ENCODE results near the gene JPH3. TPM values are rescaled to one million over a fixed set of nuclear protein-coding genes. Genes with fewer than 3 reads are reported as not detected.
"Not testable (repeated sequence)": the region's sequence is repeated elsewhere in the genome, so short reads cannot be mapped to it uniquely, and the experiment has no call there.

JPH3 gene
- total RNA-seq, 2 donors from 2014 or later = 0.05 to 0.09 TPM

DNA sequence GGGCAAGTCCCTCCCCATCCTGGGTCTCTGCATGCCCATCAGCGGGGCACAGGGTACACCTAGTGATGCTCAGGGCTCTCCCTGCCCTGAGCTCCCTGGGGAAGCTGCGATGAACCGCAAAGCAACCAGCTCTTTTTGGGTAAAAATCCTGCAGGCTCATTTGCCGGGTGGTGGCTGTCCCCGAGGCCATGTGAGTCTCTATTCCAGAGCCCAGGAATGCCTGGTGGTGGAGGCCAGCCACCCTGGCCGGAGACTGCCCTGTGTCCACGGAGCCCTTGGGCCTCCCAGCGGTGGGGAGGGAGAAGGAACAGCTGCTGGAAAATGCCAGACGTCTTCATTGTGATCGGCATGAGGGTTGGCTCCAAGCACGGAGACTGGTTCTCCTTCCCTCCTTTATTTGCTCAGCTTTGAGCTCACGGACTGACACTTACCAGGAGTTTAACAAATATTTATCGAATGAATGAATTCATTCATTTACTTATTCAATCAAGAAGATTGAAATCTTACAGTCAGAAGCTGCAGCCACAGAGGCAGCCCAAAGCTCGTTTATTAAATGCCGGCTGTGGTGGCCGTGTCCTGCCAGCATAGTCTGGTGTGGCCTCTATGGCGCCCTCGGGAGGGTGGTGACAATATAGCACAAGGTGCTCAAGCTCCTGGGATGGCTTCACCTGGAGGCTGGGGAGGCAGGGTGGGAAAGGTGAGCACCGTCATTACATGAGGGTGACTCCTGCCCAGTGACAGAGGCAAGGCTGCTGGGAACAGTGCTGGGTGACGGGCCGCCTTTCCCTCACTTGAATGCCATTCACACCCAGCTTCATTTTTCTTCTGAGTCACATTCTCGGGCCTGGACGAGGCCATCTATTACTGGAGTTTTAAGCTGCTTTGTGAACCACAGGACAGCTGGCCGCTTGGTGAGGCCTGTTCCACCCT is 31.1 kb upstream of the JPH3 start:
- DNase-seq = peak; percentile 68
- peak; percentile 87 to 95 for ATAC-seq
- intact Hi-C loops (cut with DNase I) = no loop called here

DNA sequence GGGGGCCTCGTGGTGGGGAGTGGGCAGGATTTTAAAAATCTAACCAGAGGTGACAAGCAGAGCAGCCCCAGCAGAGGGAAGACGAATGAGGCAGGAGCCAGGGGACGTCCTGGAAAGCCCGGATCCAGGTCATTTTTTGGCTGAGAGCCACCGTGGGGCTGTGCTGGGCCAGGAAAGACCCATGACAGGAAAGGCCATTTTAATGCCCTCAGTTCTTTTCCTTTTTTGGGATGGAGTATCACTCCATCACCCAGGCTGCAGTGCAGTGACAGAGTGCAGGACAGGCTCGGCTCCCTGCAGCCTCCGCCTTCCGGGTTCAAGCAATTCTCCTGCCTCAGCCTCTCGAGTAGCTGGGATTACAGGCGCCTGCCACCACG is 30.5 kb upstream of the JPH3 start:
- no peak for ATAC-seq
- intact Hi-C loops (cut with DNase I) = no loop called here
- no peak for DNase-seq

DNA sequence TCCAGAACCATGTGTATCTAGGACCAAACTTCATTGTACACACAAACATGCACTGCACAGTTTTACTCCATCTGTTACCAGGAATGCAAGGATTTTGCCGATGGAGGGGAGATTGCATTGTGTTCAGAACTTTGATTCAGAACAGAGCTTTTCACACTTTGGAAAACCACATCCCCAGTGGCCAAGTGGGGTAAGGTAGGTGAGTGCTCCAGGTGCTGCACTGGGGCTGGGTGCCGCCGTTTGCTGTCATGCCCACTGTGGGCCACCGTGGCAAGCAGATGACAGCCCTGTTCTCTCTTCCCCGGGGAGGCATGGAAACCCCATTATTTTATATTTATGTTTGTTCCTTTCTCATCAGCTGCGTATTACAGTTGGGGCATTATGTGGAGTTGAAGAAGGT is 29.3 kb upstream of the JPH3 start:
- ATAC-seq = no peak
- intact Hi-C loops (cut with DNase I) = no loop called here
- DNase-seq = no peak

DNA sequence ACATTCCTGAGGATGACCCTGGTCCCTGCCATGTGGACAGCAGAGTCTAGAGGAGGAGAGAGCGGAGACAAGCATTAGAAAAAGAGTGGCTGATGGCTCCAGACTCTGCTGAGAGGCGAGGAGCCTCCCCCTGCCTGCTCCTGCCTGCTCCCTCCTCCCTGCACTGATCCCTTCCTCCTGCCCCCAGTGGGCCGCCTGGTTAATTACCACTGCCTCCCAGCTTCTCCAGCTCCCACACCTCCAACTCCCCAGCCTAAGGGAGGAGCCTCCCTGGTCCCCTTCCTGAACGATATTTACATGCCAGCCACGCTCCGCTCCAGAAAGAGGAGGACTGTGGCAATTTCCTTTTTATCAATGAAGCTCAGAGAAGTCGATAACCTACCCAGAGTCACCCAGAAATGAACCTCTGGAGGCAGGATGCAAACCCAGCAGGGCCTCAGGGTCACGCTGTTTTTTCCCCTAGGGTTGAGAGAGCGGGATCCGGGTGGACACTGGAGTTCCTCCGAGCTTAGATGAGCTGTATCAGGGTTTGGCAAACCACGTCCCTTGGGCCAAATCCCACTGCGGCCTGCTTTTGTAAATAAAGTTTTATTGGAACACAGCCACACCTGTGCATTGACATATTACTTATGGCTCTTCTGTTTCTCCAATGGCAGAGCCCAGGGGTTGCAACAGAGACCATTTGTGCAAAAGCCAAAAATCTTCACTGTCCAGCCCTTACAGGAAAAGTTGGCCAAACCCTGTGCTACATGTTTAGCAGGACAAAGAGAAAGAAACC is 27.1 kb upstream of the JPH3 start:
- ATAC-seq (no peak), DNase-seq (no peak)
- intact Hi-C loops (cut with DNase I) = no loop called here

DNA sequence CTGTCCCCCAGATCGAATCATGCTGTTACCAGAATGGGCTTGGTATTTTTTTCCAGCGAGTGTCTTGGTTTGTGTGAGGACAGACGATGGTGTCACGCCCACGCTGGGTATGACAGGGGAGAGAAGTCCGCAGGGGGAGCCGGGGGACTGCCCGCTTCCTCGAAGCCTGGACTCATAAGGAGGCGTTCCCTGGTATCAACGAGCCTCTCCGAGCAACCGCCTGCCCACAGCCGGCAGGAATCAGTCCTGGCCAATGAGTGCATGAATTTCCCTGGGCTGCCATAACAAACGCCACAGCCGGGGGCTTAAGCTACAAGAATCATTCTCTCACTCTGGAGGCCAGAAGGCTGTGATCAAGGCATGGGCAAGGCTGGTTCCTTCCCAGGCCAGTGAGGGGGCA is 26.1 kb upstream of the JPH3 start:
- ATAC-seq (no peak), DNase-seq (no peak)
- intact Hi-C loops (cut with DNase I) = no loop called here

DNA sequence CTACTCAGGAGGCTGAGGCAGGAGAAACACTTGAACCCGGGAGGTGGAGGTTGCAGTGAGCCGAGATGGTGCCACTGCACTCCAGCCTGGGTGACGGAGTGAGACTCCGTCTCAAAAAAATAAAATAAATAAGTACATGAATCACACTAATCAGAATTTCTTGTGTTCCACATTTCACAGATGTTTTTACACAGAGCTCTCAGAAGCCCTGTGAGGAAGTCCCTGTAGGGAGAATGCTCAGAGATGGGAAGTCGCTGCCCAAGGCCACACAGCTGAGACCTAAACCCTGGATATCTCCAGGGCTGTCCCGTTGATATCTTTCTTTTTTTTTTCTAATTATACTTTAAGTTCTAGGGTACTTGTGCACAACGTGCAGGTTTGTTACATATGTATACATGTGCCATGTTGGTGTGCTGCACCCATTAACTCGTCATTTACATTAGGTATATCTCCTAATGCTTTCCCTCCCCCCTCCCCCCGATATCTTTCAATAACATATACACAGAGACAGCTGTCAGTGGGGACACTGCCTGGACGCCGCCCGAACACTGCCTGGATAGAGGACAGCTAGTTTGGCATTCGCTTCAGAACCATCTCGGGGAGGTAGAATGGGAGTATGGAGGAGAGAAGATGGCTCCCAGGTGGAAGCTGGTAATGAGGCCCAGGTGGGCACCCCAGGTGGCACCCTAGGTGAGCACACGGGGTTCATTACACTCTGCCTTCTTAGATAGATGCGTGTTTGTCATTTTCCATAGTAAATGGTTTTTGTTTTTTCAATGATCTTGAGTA is 24.0 kb upstream of the JPH3 start:
- DNase-seq; intact Hi-C loops (cut with DNase I): not testable (repeated sequence)

DNA sequence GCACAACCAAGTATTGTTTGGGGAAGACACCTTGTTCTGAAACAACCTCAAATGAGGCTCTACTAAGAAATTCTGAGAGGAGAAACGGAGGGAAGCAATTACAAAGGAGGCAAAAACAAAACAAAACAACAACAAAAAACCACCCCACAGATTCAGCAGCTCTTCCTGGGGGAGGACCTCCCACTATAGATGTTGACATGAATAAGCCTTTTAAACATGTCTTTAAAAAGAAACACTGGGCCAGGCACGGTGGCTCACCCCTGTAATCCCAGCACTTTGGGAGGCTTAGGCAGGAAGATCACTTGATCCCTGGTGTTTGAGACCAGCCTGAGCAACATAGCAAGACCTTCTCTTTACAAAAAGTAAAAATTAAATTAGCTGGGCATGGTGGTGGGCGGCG is 22.6 kb upstream of the JPH3 start:
- DNase-seq (no peak), ATAC-seq (no peak)
- intact Hi-C loops (cut with DNase I) = no loop called here

More for the DNA sequence above, 24.0 kb upstream of the JPH3 start:
- ATAC-seq = not testable (repeated sequence)

DNA sequence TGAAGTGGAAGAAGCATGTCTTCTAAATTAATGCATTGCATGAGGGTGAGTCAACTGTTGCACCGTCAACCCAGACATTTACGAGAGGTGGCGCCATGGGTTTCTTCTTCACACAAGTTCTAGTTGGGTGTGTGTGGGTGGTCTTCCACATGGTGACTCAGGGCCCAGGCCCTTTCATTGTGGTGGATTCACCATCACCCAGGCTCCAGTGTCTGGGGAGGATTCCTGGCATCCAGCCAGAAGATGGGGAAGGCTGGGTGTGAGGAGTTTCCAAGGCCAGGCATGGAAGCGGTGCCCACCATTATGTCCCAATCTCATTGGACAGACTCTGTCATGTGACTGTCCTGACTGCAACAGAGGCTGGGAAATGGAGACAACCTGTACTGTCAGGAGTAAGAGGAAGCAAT is 21.4 kb upstream of the JPH3 start:
- no peak for ATAC-seq
- intact Hi-C loops (cut with DNase I) = no loop called here
- no peak for DNase-seq

DNA sequence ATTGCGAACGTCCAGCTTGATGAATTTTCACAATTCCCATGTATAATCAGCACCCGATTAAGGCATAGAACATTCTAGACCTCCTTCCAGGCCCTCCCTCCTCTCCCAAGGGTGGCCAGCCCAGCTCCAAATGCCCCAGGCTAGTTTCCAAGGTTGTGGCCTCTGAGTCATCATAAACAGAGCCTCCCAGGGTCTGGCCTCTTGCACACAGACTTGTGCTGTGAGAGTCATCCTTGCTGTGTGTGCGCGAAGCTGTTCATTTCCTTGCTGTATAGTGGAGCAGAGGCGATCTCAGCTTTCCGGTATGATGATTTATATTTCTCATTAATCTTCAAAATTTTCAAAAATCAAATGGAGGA is 20.5 kb upstream of the JPH3 start:
- intact Hi-C loops (cut with DNase I) = no loop called here
- peak; percentile 81 for DNase-seq
- peak; percentile 91 to 94 for ATAC-seq

DNA sequence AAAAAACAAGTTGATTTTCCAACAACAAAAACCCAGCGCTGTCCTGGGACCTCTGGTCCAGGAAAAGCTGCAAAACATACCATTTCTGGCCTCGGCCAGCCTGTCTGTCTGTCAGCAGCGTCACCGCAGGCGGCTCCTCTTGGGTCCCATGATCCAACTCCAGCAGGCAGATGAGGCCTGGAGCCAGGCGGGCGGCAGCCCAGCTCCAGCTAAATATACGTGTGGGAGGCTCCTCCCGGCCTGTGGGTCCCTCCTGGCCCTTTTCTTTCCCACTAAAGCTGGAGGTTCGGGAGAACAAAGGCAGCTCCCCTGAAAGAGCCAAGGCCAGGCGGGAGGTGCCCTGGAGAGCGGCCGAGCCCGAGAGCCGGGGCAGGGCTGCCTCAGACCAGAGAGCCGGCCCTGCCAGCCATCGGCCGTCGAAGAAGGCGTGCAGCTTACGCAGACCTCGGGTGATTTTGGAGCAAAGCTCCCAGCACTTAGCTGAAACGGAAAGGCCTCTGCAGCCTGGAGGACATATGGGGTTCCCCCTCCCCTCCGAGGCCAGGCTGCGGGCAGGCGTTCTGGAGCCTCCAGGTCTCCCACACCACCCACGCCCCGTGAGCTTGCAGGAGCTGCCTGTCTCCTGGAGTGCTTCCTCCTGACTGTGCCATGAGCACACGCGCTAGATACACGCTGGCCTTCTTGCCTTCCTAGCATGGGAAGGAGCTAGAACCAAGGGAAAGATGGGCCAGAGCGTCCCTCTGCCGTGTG is 19.9 kb upstream of the JPH3 start:
- ATAC-seq (peak; percentile 77 to 84), DNase-seq (peak; percentile 78)
- intact Hi-C loops (cut with DNase I) = no loop called here

DNA sequence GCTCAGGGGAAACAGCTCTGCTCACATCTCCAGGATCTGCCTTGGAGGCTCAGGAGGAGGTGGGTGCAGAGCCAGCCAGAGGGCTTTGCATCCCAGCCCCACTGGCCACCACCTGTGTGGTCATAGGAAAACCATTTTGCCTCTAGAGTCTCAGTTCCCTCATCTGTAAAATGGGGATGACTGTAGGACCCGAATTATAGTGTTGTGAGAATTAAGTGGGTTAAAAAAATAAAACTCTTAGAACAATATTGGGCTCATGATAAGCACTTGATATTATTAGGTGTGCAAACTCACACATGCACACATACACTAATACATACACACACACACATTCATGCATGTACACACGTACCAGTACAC is 19.4 kb upstream of the JPH3 start:
- DNase-seq = no peak
- intact Hi-C loops (cut with DNase I) = no loop called here
- ATAC-seq = no peak

DNA sequence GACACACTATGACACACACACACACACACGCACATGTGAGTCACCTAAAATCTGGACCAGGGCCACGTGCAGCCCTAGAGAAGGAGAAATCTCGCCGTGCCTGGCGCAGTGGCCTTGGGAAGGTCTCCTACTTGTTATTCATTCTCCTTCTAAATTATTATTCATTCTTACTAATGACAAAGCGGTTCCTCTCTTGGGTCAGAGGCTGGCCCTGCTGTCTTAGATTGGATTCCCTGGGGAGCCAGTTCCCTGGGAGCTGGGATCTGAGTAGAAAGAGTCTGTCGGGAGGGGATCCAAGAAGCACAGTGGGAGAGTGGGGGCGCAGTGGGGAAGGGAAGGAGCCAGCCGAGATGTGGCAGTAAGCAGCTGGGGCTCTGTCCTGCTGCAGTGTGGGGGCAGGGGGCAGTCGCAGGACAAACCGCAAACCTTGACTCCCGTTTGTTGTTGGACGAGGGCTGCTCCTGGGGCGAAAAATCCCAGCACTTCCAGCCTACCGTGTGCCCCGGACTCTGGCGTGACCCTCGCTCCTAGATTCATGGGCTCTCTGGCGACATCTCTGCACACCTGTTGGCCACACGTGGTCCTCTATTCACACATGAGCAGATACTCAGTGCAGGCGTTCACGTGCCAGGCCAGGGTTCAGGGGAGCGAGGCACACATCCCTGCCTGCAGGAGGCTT is 18.7 kb upstream of the JPH3 start:
- intact Hi-C loops (cut with DNase I) = no loop called here
- DNase-seq (no peak), ATAC-seq (no peak)

DNA sequence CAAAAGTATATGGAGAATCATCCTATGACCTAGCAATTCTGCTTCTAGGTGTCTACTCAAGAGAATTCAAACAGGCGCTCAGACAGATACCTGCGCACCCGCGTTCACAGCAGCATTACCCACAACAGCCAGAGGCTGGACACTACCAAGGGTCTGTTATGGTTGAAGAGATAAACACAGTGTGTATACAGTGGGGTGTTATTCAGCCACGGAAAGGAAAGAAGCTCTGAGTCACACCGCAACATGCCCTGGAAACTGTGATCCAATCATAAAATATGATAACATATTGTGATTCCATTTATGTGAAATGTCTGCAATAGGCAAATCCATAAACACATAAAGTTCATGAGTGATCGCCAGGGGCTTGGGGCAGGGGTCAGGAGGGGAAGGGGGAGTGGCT is 18.0 kb upstream of the JPH3 start:
- ATAC-seq (no peak), DNase-seq (no peak)
- intact Hi-C loops (cut with DNase I) = no loop called here

DNA sequence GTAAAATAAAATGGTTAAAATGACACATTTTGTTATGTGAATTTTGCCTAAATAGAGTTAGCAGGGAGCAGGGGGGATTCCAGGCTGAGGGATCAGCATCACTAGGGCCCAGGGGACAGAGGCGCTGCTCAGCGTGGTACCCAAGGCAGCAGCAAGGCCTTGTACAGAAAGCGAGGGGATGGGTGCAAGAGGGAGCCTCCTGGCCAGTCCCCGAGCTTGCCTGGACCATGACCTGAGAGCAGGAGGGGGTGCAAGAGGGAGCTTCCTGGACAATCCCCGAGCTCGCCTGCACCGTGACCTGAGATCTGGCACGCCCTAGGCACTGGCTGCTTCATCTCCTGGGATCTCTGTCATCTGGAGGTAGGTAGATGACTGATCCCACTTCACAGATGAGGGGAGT is 17.3 kb upstream of the JPH3 start:
- DNase-seq (no peak), ATAC-seq (no peak)
- intact Hi-C loops (cut with DNase I) = loop anchor here in 1 of 2 donors (5.0 kb wide), 2 partner anchors 52 to 182 kb away; partner anchors contain the start of gene KLHDC4

DNA sequence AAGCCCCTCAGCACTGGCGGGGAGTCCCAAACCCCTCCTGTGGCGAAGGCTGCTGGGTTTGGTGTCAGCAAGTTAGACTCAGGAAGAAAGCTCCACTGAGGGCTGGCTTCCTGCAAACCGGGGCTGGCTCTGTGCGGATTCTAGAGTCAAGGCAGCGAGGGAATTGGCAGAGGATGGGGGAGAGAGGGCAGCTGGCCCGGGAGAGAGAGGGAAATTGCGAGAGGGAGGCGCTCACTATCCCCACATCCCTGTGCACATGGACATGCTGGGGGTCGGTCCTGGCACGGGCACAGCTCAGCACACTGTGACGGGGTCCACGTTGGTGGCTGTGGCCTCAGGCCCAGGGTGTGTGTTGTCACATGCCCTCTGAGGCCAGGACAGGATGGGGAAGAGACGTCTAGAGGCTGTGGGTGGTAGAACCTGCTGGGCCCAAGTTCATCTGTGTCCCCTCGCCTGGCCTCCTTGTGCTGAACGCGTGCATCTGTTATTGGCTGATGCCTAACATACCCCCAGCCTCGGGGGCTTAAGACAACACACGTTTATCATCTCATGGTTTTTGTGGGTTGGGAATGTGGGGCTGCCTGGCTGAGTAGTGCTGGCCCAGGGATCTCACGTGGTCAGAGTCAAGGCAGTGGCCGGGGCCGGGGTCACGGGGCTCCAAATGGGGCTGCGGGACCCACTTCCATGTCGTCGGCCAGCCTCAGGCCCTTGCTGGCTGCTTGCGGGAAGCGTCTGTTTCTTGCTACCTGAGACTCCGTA is 16.7 kb upstream of the JPH3 start:
- intact Hi-C loops (cut with DNase I) = loop anchor here in 1 of 2 donors (5.0 kb wide), 2 partner anchors 52 to 182 kb away; partner anchors contain the start of gene KLHDC4

DNA sequence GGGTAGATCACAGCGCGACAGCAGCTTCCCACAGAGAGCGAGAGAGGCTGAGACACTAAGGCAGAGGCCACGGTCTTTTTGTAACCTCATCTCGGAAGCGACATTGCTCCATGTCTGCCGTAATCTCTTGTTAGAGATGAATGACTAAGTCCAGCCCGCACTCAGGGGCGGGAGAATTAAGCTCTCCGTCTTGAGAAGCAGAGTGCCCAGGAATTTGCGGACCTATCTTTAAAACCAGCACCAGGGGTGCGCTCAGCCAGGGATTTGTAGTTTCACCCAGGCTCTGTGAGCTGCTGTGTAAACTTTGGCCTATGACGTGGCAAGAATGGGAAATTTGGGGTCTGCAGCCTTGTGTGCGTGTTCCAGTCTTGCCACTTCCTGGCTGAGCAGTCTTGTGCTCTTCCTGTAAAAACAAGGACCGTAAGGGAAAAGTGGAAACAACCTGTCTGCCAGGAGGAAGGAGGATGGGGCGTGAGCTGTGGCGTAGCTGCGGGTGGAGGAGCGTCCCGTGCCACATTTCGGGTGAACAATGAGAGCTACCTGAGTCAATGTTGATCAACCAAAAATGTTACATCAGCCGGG is 16.0 kb upstream of the JPH3 start:
- intact Hi-C loops (cut with DNase I) = loop anchor here in 1 of 2 donors (5.0 kb wide), 2 partner anchors 51 to 181 kb away; partner anchors contain the start of gene KLHDC4
- ATAC-seq (no peak), DNase-seq (no peak)

More for the DNA sequence above, 16.7 kb upstream of the JPH3 start:
- ATAC-seq (no peak), DNase-seq (no peak)

DNA sequence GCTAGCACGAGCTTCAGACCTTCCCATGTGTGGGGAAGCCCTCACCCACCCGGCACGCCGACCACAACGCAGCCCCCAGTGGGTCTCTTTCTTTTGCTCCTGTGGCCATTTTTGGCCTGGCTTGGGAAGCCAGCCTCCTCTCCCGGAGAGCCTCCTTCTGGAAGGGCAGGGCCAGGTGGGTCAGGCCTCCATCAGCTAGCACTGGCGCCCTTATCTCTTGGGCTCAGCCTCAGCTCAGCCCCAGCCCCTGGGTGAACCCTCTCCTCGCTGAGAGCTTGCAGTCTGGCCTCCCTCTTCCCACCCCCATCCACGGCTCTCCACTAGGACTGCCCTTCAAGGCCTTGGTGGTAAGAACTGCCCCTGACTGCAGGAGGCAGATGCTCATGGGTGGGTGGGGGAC is 14.7 kb upstream of the JPH3 start:
- DNase-seq = no peak
- no peak for ATAC-seq
- intact Hi-C loops (cut with DNase I) = loop anchor here (2.0 to 5.0 kb wide), 4 partner anchors 49 to 181 kb away; partner anchors contain the start of gene KLHDC4 (in 1 of the 2)

Data from left cardiac atrium (tissue), 4 donors.